Skin of body (tissue), 2 donors: ENCODE data around the gene IPO11. TPM values are rescaled to one million over a fixed set of nuclear protein-coding genes. Genes with fewer than 3 reads are reported as not detected.
"Not testable (repeated sequence)": the region's sequence is repeated elsewhere in the genome, so short reads cannot be mapped to it uniquely, and the experiment has no call there.

Experiments used
- DNase-seq: peaks from one replicate; lab custom pipeline; 2025; lab: John Stamatoyannopoulos, UW
- total RNA-seq: library from RNA; depleted of rRNA; stranded (reverse); fragments of >200 nt; gene quantifications from one replicate; pipeline ENCODE4 v1.2.3, GENCODE V29; 2014

IPO11 gene
- total RNA-seq, 1 donor from 2014 or later, result 29.2 TPM

GRCh38 chr5:62448528-62448927 is 36.0 kb downstream of the IPO11 start:
- DNase-seq, result no peak

- no peak for DNase-seq
These were observed 37.7 kb downstream of the IPO11 start for GRCh38 chr5:62450259-62450658.

- no peak for DNase-seq
These were observed 44.5 kb downstream of the IPO11 start for GRCh38 chr5:62457071-62457470.

GRCh38 chr5:62460578-62460983 is 48.0 kb downstream of the IPO11 start:
- no peak for DNase-seq

GRCh38 chr5:62461561-62461960 is 49.0 kb downstream of the IPO11 start:
- no peak for DNase-seq

GRCh38 chr5:62465985-62466925 is 53.7 kb downstream of the IPO11 start:
- DNase-seq, result no peak

- DNase-seq, result no peak
These were observed 60.6 kb downstream of the IPO11 start for GRCh38 chr5:62473209-62473608.

- DNase-seq, result no peak
These were observed 62.5 kb downstream of the IPO11 start for GRCh38 chr5:62475072-62475471.

- DNase-seq, result no peak
These were observed 65.2 kb downstream of the IPO11 start for GRCh38 chr5:62477801-62478200.

- no peak for DNase-seq
These were observed 71.0 kb downstream of the IPO11 start for GRCh38 chr5:62483556-62483955.

- DNase-seq, result no peak
These were observed 74.1 kb downstream of the IPO11 start for GRCh38 chr5:62486672-62487071.

GRCh38 chr5:62488531-62488930 is 76.0 kb downstream of the IPO11 start:
- no peak for DNase-seq

- DNase-seq, result no peak
These were observed 76.9 kb downstream of the IPO11 start for GRCh38 chr5:62489471-62489870.

GRCh38 chr5:62494772-62495171 is 82.2 kb downstream of the IPO11 start:
- DNase-seq, result no peak

- DNase-seq, result no peak
These were observed 84.3 kb downstream of the IPO11 start for GRCh38 chr5:62496876-62497275.

GRCh38 chr5:62498961-62499360 is 86.4 kb downstream of the IPO11 start:
- no peak for DNase-seq

GRCh38 chr5:62499756-62500155 is 87.2 kb downstream of the IPO11 start:
- no peak for DNase-seq

- DNase-seq, result no peak
These were observed 90.0 kb downstream of the IPO11 start for GRCh38 chr5:62502456-62503101.

- no peak for DNase-seq
These were observed 91.6 kb downstream of the IPO11 start for GRCh38 chr5:62504129-62504528.

GRCh38 chr5:62506659-62507460 is 94.3 kb downstream of the IPO11 start:
- no peak for DNase-seq

- DNase-seq, result not testable (repeated sequence)
These were observed 96.2 kb downstream of the IPO11 start for GRCh38 chr5:62508760-62509159.

- DNase-seq, result no peak
These were observed 97.2 kb downstream of the IPO11 start for GRCh38 chr5:62509806-62510205.
